ENCODE measurements around the gene FEM1C. TPM values are rescaled to one million over a fixed set of nuclear protein-coding genes. Genes with fewer than 3 reads are reported as not detected.

The FEM1C gene
- total and polyA plus RNA-seq, 9 of the 15 experiments (the other 6 are each of a cell fraction or from before 2014, with no cell fraction given): 1.4 to 9.3 (median 4.3) TPM

GRCh38 chr5:115544436-115545350, at the start of gene FEM1C (continued):
- TF ChIP-seq ZBTB11 (CRISPR knock-in tag; IDR thresholded peaks at IDR 0.05) (0 out of 6 replicates have a peak, but pooled peaks of 1 of the 3 experiments have one; percentile 47), SIN3B (IDR thresholded peaks at IDR 0.05; ENCODE audit: low read depth) (no peak), ZBTB5 (IDR thresholded peaks at IDR 0.05) (no peak), ZEB2 (IDR thresholded peaks at IDR 0.05) (peak; percentile 78; the same call in 1 of the 2 replicates), SUPT5H (IDR thresholded peaks at IDR 0.05) (peak; percentile 88), HOXB6 (CRISPR knock-in tag; IDR thresholded peaks at IDR 0.05; ENCODE audit: borderline replicate concordance) (no peak), E2F5 (CRISPR knock-in tag; IDR thresholded peaks at IDR 0.05) (0 out of 2 replicates have a peak, but pooled peaks have one; percentile 30), XRCC3 (IDR thresholded peaks at IDR 0.05) (peak; percentile 45; the same call in 1 of the 2 replicates), NR3C1 (CRISPR knock-in tag; IDR thresholded peaks at IDR 0.05) (0 out of 2 replicates have a peak, but pooled peaks have one; percentile 76), ATF3 (IDR thresholded peaks at IDR 0.05) (no peak), ATF3 (CRISPR knock-in tag; conservative IDR thresholded peaks at IDR 0.05) (no peak), PHB (CRISPR knock-in tag; IDR thresholded peaks at IDR 0.05) (no peak), TAF1 (IDR thresholded peaks at IDR 0.05; ENCODE audit: control insufficient read depth, extremely low read depth, insufficient read depth, low read length, severe bottlenecking) (peak; percentile 98), PHF8 (IDR thresholded peaks at IDR 0.05; ENCODE audit: borderline replicate concordance, low read length) (peak; percentile 91), ZNF274 (IDR thresholded peaks at IDR 0.05; ENCODE audit: borderline replicate concordance, low read depth, low read length) (no peak), RCOR1 (IDR thresholded peaks at IDR 0.05; ENCODE audit: borderline replicate concordance in 1 of 2, low read depth in 2 of 2, low read length in 2 of 2) (peak in 1 of 2 experiments; percentile 63; a peak in 2 of 4 replicates), JUND (IDR thresholded peaks at IDR 0.05; ENCODE audit: borderline replicate concordance, low read depth, low read length) (peak; percentile 73), JUND (tag; IDR thresholded peaks at IDR 0.05; ENCODE audit: borderline replicate concordance, low read depth, low read length) (peak; percentile 48; the same call in 1 of the 3 replicates), ZNF384 (IDR thresholded peaks at IDR 0.05; ENCODE audit: low read depth, low read length) (no peak), RFX1 (IDR thresholded peaks at IDR 0.05) (no peak)
